Measurements from ENCODE around the gene PEAK1. TPM values are rescaled to one million over a fixed set of nuclear protein-coding genes. Genes with fewer than 3 reads are reported as not detected.

The PEAK1 gene
- total and polyA plus RNA-seq, 9 of the 15 experiments (the other 6 are each of a cell fraction or from before 2014, with no cell fraction given): 0.99 to 22.4 (median 10.8) TPM

- CTCF ChIA-PET (ENCODE audit: low intra/inter-chr PET ratio): no interaction called here
- WGBS (ENCODE audit: insufficient coverage, low coverage, missing lambda C conversion rate): 15% methylated on average over 2 of the region's 2 CpGs
Measured at GRCh38 chr15:77091097-77091496, 328.8 kb downstream of the PEAK1 start.

More at GRCh38 chr15:77091097-77091496, 328.8 kb downstream of the PEAK1 start:
- Histone ChIP-seq H3K9me3 (replicated peaks; ENCODE audit: control insufficient read depth, insufficient read depth, low read depth, low read length) (no peaks in the 10 kb centered on the region), H3K4me1 (replicated peaks in 1 of 2; ENCODE audit: control insufficient read depth in 2 of 2, insufficient read depth in 2 of 2, low read length in 2 of 2) (no peaks in the 10 kb centered on the region; a peak in 1 of 5 replicates), H4K20me1 (replicated peaks; ENCODE audit: control insufficient read depth, insufficient read depth, low read length) (no peaks in the 10 kb centered on the region), H3K4me3 (no peak overlapping the region), H3K27ac (ENCODE audit: extremely low read depth, low read depth, low read length) (no peak overlapping the region), H3K27me3 (ENCODE audit: control insufficient read depth in 2 of 2, insufficient read depth in 2 of 2, low read length in 2 of 2) (peaks cover 3 to 10% of the 10 kb centered on the region in 2 experiments; a peak in 3 of 5 replicates), H3K4me2 (ENCODE audit: insufficient read depth, low read length) (no peak overlapping the region), H3K9ac (ENCODE audit: insufficient read depth in 1 of 2, low read depth in 2 of 2, low read length in 2 of 2) (no peak overlapping the region), H3K36me3 (ENCODE audit: control insufficient read depth, insufficient read depth, low read length) (no peaks in the 10 kb centered on the region), H3K79me2 (ENCODE audit: control insufficient read depth, insufficient read depth, low read length) (no peaks in the 10 kb centered on the region), H3K9me1 (ENCODE audit: control insufficient read depth, insufficient read depth, low read length) (no peaks in the 10 kb centered on the region), H2AFZ (ENCODE audit: low read depth, low read length) (no peak overlapping the region)
- peak; percentile 10 for TF ChIP-seq MEIS2 (IDR thresholded peaks at IDR 0.05; ENCODE audit: partially characterized antibody)
- TF ChIP-seq XRCC3 (IDR thresholded peaks at IDR 0.05): no peak
- TF ChIP-seq PKNOX1 (IDR thresholded peaks at IDR 0.05): peak; percentile 86
- TF ChIP-seq PBX2 (CRISPR knock-in tag; IDR thresholded peaks at IDR 0.05; ENCODE audit: low read depth): 0 out of 2 replicates have a peak, but pooled peaks have one; percentile 14
- TF ChIP-seq PBX2 (tag; conservative IDR thresholded peaks at IDR 0.05; ENCODE audit: low read depth): peak; percentile 41
- TF ChIP-seq SRSF1 (IDR thresholded peaks at IDR 0.05; ENCODE audit: low read depth, low read length): no peak
- POLR2A ChIA-PET: no interaction called here
- in situ Hi-C loops (cut with MboI) (no loop called here), intact Hi-C loops (cut with micrococcal nuclease) (no loop called here)
- no TSS peak for BruUV-seq (replicated peaks)
- no peak for ATAC-seq
- FAIRE-seq: no peak
- DNase-seq (ENCODE audit: extremely low read depth in 1 of 4, low spot score in 3 of 4): no peak

Measured in K562 (cell line).